DMS153 treated with DMSO at 0.1 percent for 48 hours (cell line): Measurements from ENCODE around the gene FOLH1.
"Not testable (repeated sequence)": the region's sequence is repeated elsewhere in the genome, so short reads cannot be mapped to it uniquely, and the experiment has no call there.

ENCODE experiments used
- DNase-seq: peaks from one replicate; lab custom pipeline; 2025; ENCODE audit not compliant: unreplicated experiment; lab: John Stamatoyannopoulos, UW

FOLH1 gene

GRCh38 chr11:49208006-49208721 lies at the start of gene FOLH1:
Gene FOLH1 (minus strand): TSS chr11:49208602. CDS start chr11:49208409, 193 bp downstream.
- DNase-seq: no peak

GRCh38 chr11:49255148-49255547 lies 46.7 kb upstream of the FOLH1 start:
- not testable (repeated sequence) for DNase-seq

DNA sequence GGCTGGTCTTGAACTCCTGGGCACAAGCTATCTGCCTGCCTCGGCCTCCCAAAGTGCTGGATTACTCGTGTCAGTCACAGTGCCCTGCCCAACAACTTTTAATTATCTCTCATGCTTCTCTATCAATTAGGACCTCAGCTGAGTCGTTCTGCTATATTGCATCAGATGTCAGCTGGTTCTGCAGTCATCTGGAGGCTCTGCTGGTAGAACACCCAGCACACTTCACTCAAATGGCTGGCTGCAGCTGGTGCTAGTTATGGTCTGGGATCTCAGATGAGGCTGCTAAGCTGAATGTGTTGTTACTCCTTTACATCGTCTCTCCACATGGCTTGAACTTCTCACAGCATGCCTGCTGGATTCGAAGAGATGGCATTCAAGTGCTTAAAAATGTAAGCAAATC lies 42.8 kb upstream of the FOLH1 start:
- DNase-seq: not testable (repeated sequence)

DNA sequence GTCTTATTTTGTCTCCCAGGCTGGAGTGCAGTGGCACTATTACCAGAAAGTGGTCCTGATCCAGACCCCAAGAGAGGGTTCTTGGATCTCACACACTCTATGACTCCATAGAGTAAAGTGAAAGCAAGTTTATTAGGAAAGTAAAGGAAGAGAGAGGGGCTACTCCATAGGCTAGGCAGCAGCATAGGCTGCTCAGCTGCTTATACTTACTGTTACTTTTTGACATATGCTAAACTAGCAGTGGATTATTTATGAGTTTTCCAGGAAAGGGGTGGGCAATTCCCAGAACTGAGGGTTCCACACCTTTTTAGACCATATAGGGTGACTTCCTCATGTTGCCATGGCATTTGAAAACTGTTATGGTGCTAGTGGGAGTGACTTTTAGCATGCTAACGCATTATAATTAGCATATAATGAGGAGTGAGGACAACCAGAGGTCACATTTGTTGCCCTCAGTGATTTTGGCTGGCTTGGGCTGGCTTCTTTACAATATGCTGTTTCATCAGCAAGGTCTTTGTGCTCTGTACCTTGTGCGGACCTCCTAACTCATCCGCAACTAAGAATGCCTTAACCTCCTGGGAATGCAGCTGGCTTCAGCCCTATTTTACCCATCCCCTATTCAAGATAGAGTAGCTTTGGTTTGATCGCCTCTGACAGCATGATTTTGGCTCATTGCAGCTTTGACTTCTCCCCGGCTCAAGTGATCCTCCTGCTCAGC lies 42.2 kb upstream of the FOLH1 start:
- not testable (repeated sequence) for DNase-seq

- not testable (repeated sequence) for DNase-seq
These were observed 41.0 kb upstream of the FOLH1 start for GRCh38 chr11:49249363-49249762.

DNA sequence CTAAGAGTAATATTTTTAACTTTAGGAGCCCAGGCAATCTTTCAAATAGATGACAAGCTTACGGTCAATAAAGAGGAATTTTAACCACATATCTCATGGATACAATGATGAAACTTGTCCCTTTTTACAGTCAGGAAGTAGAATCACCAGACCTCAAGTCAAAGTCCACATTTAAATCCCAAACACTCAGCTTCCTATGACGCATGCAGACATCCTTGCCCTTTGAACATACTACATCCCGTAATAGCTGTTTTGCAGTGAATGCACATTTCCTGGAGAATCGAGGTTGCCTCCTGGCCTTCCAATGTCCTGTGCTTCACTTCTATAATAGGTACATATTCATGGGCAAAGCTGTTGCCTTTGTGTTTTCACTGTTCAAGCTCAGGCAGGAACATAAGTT lies 25.3 kb upstream of the FOLH1 start:
- not testable (repeated sequence) for DNase-seq

GRCh38 chr11:49233019-49233418 lies 24.6 kb upstream of the FOLH1 start:
- not testable (repeated sequence) for DNase-seq

DNA sequence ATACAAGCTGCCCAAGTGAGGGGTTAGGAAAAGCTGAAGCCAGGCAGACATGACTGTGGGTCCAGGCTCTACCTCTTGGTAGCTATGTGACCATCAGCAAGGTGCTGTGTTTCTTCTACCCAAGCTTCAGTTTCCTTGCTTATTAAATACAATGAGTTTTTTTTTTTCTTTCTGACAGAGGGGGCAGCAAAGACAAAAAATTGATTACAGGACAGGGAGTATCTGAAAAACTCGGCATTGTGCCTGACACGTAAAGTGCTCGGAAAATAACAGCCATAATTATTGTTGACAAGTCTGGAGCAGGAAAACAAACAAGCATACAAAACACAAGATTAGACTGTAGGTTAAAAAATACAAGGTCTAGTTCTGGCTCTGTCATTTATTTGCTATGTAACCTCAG lies 23.3 kb upstream of the FOLH1 start:
- not testable (repeated sequence) for DNase-seq

DNA sequence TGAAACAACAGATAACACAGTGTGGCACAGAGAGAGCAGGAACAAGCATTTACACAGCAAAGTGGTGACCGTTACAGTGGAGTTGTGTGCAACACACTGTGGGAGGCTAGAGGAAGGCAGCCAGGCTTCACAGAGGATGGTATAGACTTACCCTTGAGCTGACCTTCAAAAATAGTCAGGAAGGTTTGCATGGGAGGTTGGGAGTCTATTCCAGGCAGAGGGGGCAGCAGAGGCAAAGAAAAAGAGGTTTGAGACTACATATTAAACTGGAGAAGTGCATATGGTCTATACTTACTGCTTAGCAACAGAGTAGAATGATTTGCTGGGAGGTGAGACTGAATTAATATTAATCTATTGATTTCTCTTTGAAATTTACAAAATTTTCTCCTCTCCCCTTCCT lies 22.1 kb upstream of the FOLH1 start:
- DNase-seq: not testable (repeated sequence)

DNA sequence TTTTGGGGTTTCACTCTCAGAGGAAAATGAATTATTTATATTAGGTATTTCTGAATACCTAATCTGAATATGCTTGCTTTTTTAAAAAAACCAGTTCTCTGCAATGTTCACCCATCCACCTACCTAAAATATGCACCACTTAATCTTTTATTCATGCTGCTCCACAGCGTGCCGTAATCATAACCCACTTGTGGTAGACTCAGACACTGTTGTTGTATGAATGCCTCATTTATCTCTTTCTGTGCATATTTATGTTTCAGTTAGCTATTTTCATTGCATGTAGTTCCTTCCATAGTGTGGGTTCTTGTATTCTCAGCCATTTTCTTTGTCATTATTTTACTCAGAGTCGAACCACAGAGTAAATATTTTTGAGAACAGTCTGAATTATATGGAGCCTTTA lies 21.6 kb upstream of the FOLH1 start:
- not testable (repeated sequence) for DNase-seq

GRCh38 chr11:49229136-49229535 lies 20.7 kb upstream of the FOLH1 start:
- DNase-seq: not testable (repeated sequence)

GRCh38 chr11:49225255-49225785 lies 16.9 kb upstream of the FOLH1 start:
- DNase-seq: not testable (repeated sequence)

DNA sequence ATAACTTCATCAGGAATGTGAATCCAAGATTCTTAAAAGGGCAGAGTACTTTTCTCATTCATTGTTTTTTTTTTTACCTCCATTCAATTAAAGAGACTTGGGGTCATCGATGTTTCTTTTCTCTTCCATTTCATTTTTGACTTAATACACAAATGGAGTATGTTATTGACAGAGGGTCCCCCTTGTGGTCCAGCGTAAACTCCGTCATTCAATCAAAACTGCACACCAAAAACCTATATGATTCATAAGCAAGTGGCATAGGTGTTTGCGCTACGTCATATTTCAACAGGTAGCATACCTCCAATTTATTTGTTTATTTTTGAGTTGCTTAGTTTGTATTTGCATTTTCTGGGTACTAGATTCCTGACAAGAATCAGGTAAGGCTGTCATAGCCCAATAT lies 12.7 kb upstream of the FOLH1 start:
- no peak for DNase-seq

DNA sequence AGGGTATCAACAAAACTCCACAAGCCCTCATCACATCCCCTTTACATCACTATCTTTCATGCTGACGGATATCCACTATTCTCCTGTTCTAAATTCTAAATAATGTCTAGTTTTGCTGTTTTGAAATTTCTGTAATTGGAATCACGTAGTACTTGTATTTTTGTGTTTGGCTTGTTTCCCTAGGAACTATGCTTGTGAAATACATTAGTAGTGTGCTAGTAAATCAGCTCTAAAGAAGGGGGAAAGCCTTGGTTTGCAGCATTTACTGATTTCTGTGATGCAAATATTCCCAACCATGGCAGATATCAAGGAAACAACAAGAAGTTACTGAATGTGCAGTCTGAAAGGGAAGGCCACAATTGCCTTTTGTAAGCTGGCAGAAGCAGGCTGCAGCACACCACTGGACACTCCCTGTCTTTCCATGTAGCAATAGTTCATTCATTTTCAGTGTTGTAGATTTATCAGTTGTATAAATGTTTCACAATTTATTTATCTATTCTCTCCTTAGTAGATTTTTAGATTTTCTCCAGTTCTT lies 4.7 kb upstream of the FOLH1 start:
- no peak for DNase-seq

- not testable (repeated sequence) for DNase-seq
These were observed 1.4 kb downstream of the FOLH1 start for GRCh38 chr11:49206999-49207398.

GRCh38 chr11:49202287-49202976 lies 6.0 kb downstream of the FOLH1 start:
- no peak for DNase-seq

GRCh38 chr11:49196775-49197174 lies 11.6 kb downstream of the FOLH1 start:
- DNase-seq: not testable (repeated sequence)

DNA sequence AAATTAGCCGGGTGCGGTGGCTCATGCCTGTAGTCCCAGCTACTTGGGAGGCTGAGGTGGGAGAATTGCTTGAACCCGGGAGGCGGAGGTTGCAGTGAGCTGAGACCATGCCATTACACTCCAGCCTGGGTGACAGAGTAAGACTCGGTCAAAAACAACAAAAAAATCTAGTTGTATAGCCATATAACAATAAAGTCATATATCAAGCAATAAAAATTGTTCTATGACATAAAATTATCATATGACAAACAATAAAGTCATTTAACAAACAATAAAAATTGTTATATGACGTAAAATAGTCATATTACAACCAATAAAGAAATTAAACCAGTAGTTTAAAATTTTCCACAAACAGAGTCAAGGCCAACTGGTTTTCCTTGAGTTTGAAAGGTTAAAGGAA lies 12.4 kb downstream of the FOLH1 start:
- not testable (repeated sequence) for DNase-seq

DNA sequence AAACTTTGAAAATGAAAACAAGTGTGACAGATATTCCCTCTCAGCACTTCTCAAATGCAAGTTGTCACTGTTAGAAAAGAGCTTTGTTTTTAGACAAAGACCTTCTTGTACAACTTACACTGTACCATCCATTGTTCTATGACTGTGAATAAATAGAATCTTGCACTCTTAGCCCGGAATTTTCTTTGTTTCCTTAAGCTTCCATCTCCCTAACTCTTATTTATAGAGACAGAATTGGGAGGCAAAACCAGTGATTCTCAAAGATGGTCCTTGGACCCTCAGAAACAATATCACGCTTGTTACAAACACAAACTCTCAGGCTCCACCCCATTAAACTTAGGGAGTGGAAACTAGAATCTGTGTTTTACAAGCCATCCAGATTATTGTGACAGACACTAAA lies 18.1 kb downstream of the FOLH1 start:
- DNase-seq: not testable (repeated sequence)

GRCh38 chr11:49186225-49186624 lies 22.2 kb downstream of the FOLH1 start:
- not testable (repeated sequence) for DNase-seq

- DNase-seq: not testable (repeated sequence)
These were observed 22.8 kb downstream of the FOLH1 start for GRCh38 chr11:49185597-49185996.
